Measurements from ENCODE around the gene XCR1. TPM values are rescaled to one million over a fixed set of nuclear protein-coding genes. Genes with fewer than 3 reads are reported as not detected.

Gene XCR1
- total RNA-seq = not detected in 2 replicates

GRCh38 chr3:46027021-46027705 is at the start of gene XCR1:
Gene XCR1, minus strand, starts transcription at chr3:46027483. Its CDS starts 5,536 bp downstream, at chr3:46021947.

GRCh38 chr3:45995236-45996192 is 31.8 kb downstream of the XCR1 start, which contains the start of gene FYCO1:
Gene FYCO1, minus strand, starts transcription at chr3:45995824. Its CDS starts 10,914 bp downstream, at chr3:45984910.

Other genes starting within 250 kb of the XCR1 start
- not detected in 2 replicates for gene SLC6A20, start 230.9 kb downstream of the XCR1 start, total RNA-seq
- 26.7 and 29.5 TPM in 2 replicates for gene LZTFL1, start 185.4 kb downstream of the XCR1 start, total RNA-seq
- not detected in 2 replicates for gene CCR9, start 140.9 kb downstream of the XCR1 start, total RNA-seq
- gene CXCR6, start 84.0 kb downstream of the XCR1 start, total RNA-seq = not detected in 2 replicates
- gene FYCO1, start 31.7 kb downstream of the XCR1 start, total RNA-seq = 26.7 and 32.1 TPM in 2 replicates
- gene CCR1, start 180.8 kb upstream of the XCR1 start, total RNA-seq = 0.65 and 1.3 TPM in 2 replicates
- 0.13 TPM in 1 of 2 replicates, not detected in the other for gene CCR3, start 215.0 kb upstream of the XCR1 start, total RNA-seq